ENCODE results near the gene NCAN.
A peak's percentile ranks its signal among the peaks of the same experiment; 100 is the strongest.

NCAN gene

DNA sequence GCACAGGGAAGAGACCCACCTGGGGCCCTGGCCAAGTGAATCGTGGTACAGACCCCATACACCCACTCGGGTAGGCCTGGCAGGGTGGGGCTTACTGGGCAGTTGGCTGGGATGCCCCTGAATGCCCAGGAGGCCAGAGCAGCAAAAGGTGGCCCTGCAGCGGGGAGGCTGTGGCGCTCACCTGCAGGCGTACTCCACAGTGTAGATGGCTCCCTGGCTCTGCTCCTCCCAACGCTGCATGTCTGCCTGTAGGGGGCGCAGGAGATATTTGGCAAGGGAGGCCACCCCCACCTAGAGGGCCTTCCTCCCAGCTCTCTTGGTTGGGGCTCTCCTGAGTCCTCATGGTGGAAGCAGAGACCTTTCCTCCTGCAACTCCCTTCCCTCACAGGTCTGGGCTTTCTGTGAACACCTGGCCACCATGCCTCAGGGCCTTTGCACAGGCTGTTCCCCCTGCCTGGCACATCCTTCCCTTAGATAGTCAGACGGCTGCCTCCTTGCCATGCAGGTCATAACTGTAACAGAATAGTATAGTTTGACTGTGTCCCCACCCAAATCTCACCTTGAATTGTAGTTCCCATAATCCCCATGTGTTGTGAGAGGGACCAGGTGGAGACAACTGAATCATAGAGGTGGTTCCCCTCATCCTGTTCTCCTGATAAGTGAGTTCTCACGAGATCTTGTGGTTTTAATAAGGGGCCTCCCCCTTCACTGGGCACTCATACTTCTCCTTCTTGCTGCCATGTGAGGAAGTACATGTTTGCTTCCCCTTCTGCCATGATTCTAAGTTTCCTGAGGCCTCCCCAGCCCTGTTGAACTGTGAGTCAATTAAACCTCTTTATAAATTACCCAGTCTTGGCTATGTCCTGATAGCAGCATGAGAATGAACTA is 25.7 kb upstream of the NCAN start:
- peak; percentile 90 for ATAC-seq
- Mint-ChIP-seq H3K4me3 (no peak overlapping the region), H3K4me1 (peaks cover 35% of the 10 kb centered on the region), H3K9me3 (no peaks in the 10 kb centered on the region), H3K27ac (peak overlapping the region; percentile 64), H3K36me3 (peaks cover 52% of the 10 kb centered on the region)
- DNase-seq (ENCODE audit: low spot score in 2 of 2): peak; percentile 48 to 79

DNA sequence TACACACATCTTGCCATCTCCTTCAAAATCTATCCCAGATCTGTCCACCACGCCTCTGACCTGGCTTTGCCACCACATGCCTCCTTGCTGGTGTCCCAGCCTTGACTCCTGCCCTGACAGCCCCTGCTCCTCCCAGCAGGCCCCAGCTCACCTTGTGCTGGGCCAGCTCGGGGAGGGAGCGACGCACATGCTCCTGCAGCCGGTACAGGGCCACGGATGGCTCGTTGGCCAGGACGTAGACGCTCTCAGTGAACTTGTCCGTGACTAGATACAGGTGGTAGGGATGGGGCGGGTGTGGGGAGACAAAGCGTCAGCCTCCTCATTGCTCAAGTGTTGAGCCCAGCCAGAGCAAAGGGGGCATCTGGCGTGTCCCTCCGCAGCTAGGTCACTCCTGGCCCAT is 25.0 kb upstream of the NCAN start:
- ATAC-seq (no peak), DNase-seq (ENCODE audit: low spot score in 2 of 2) (no peak)
- H3K4me1 Mint-ChIP-seq: peaks cover 42% of the 10 kb centered on the region
- H3K9me3 Mint-ChIP-seq: no peaks in the 10 kb centered on the region
- no peak overlapping the region for H3K4me3 Mint-ChIP-seq
- H3K36me3 Mint-ChIP-seq: peaks cover 50% of the 10 kb centered on the region
- peak overlapping the region; percentile 64 for H3K27ac Mint-ChIP-seq

DNA sequence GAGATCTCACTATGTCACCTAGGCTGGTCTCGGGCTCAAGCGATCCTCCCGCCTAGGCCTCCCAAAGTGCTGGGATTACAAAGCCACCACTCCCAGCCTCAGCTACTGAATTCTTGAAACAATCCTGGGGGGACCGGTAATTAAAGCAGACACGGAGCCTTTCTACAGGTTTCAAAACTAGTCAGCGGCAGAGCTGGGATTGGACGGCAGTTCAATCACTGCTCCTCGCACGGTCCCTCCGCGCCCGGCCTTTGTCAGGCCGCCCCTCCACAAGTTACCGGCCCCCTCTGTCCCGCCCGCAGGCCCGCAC is 20.0 kb upstream of the NCAN start:
- Mint-ChIP-seq H3K4me1 (peaks cover 55% of the 10 kb centered on the region), H3K4me3 (peak overlapping the region; percentile 97), H3K36me3 (peaks cover 53% of the 10 kb centered on the region), H3K9me3 (no peaks in the 10 kb centered on the region), H3K27ac (peak overlapping the region; percentile 99)
- DNase-seq (ENCODE audit: low spot score in 2 of 2) (peak in 1 of 2 donors; percentile 20), ATAC-seq (no peak)

GRCh38 chr19:19192078-19192882 is 19.5 kb upstream of the NCAN start, which contains the start of the genes BORCS8 and RFXANK:
Gene BORCS8 (minus strand): TSS chr19:19192152. CDS start chr19:19192117, 35 bp downstream.
Gene RFXANK (plus strand): TSS chr19:19192258. CDS start chr19:19193947, 1,689 bp downstream.
- ATAC-seq (peak; percentile 90), DNase-seq (ENCODE audit: low spot score in 2 of 2) (peak; percentile 94 to 99)
- Mint-ChIP-seq H3K27ac (peak within 1 kb of the TSS; percentile 99), H3K4me1 (peaks cover 52% of the 10 kb centered on the region), H3K36me3 (peaks cover 50% of the 10 kb centered on the region), H3K4me3 (peak within 1 kb of the TSS; percentile 97), H3K9me3 (no peaks in the 10 kb centered on the region)

GRCh38 chr19:19192910-19193423 is 18.8 kb upstream of the NCAN start:
- ATAC-seq: peak; percentile 3
- peaks cover 52% of the 10 kb centered on the region for H3K4me1 Mint-ChIP-seq

DNA sequence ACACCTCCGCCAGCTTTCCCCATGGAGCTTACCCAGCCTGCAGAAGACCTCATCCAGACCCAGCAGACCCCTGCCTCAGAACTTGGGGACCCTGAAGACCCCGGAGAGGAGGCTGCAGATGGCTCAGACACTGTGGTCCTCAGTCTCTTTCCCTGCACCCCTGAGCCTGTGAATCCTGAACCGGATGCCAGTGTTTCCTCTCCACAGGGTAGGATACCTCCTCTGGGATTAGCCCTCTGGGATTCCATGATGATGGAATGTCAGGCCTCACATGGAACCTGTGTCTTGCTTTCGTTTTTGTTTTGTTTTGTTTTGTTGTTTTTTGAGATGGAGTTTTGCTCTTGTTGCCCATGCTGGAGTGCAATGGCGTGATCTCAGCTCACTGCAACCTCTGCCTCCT is 17.8 kb upstream of the NCAN start:
- peaks cover 51% of the 10 kb centered on the region for H3K4me1 Mint-ChIP-seq
- ATAC-seq: no peak
- H3K36me3 Mint-ChIP-seq: peaks cover 64% of the 10 kb centered on the region
- DNase-seq (ENCODE audit: low spot score in 2 of 2): no peak
- H3K4me3 Mint-ChIP-seq: peak overlapping the region; percentile 97
- peak overlapping the region; percentile 99 for H3K27ac Mint-ChIP-seq
- H3K9me3 Mint-ChIP-seq: no peaks in the 10 kb centered on the region

More at GRCh38 chr19:19192910-19193423, 18.8 kb upstream of the NCAN start:
- peak overlapping the region; percentile 97 for H3K4me3 Mint-ChIP-seq
- peak overlapping the region; percentile 99 for H3K27ac Mint-ChIP-seq
- peaks cover 54% of the 10 kb centered on the region for H3K36me3 Mint-ChIP-seq
- H3K9me3 Mint-ChIP-seq: no peaks in the 10 kb centered on the region
- DNase-seq (ENCODE audit: low spot score in 2 of 2): no peak

- Mint-ChIP-seq H3K27ac (peak overlapping the region; percentile 93), H3K36me3 (peaks cover 66% of the 10 kb centered on the region), H3K9me3 (no peaks in the 10 kb centered on the region), H3K4me1 (peaks cover 30% of the 10 kb centered on the region), H3K4me3 (peak overlapping the region; percentile 88)
- DNase-seq (ENCODE audit: low spot score in 2 of 2): no peak
- no peak for ATAC-seq
These were observed 9.8 kb upstream of the NCAN start for GRCh38 chr19:19201697-19202630.

GRCh38 chr19:19202707-19203011 is 9.1 kb upstream of the NCAN start:
- H3K4me1 Mint-ChIP-seq: peaks cover 37% of the 10 kb centered on the region
- no peak for ATAC-seq
- no peaks in the 10 kb centered on the region for H3K9me3 Mint-ChIP-seq
- H3K4me3 Mint-ChIP-seq: peak overlapping the region; percentile 88
- peaks cover 64% of the 10 kb centered on the region for H3K36me3 Mint-ChIP-seq
- DNase-seq (ENCODE audit: low spot score in 2 of 2): no peak
- H3K27ac Mint-ChIP-seq: peak overlapping the region; percentile 93

- H3K36me3 Mint-ChIP-seq: peaks cover 58% of the 10 kb centered on the region
- peak within 1 kb of the TSS; percentile 88 for H3K4me3 Mint-ChIP-seq
- DNase-seq (ENCODE audit: low spot score in 2 of 2) (peak; percentile 88 to 97), ATAC-seq (peak; percentile 89)
- no peaks in the 10 kb centered on the region for H3K9me3 Mint-ChIP-seq
- H3K27ac Mint-ChIP-seq: peak within 1 kb of the TSS; percentile 93
- H3K4me1 Mint-ChIP-seq: peaks cover 39% of the 10 kb centered on the region
These were observed 8.5 kb upstream of the NCAN start, which contains the start of gene NR2C2AP for GRCh38 chr19:19203012-19203856. Gene NR2C2AP (minus strand): TSS chr19:19203414. CDS start chr19:19203060, 354 bp downstream.

- ATAC-seq: no peak
- peak overlapping the region; percentile 63 for H3K27ac Mint-ChIP-seq
- H3K9me3 Mint-ChIP-seq: no peaks in the 10 kb centered on the region
- DNase-seq (ENCODE audit: low spot score in 2 of 2): no peak
- peak overlapping the region; percentile 88 for H3K4me3 Mint-ChIP-seq
- peaks cover 35% of the 10 kb centered on the region for H3K4me1 Mint-ChIP-seq
- peaks cover 48% of the 10 kb centered on the region for H3K36me3 Mint-ChIP-seq
These were observed 7.6 kb upstream of the NCAN start for GRCh38 chr19:19204181-19204580.

DNA sequence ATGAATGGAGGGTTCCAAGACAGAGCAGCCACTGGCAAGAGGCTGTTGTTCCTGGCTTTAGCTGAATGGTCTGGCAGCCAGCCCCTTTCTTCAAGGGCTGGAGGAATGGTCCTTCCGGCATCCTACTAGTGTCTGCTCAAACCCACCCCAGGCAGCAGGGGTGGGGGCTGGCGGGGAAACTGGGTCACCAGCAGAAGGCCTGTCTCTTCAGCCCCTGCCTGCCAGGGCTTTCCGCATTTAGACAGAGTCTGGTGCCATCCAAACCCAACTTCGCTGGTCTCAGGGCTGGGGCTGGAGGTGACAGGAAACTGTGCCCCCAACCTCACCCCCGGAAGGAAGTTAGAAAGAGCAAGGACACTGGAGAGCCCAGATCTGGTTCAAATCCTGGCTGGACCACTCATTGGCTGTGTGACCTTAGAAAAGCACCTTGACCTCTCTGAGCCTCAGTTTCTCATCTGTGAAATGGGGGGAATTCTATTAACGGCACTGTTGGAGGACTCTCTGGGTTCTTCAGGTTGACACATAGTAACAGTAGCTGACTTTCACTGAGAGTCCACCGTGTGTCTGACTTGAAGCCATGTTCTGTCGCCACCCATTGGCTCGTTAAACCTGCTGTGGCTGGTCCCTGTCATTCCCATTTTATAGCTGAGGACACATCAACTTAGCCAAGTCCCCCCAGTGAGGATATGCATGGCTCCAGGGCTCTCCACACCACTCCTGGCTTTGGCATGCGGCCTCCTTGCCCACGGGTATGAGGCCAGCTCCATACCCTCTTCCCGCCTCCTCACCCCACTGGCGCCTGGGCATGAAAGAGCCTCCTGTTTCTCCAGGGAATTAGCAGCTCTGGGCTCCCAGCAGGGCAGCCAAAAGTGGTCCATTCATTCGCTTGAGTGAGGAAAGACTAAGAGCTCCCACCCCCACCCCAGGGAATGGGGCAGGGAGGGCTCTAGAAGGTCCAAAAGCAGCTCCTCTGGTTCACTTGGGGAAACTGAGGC is 6.0 kb upstream of the NCAN start:
- peaks cover 35% of the 10 kb centered on the region for H3K4me1 Mint-ChIP-seq
- no peak overlapping the region for H3K27ac Mint-ChIP-seq
- peaks cover 33% of the 10 kb centered on the region for H3K36me3 Mint-ChIP-seq
- H3K9me3 Mint-ChIP-seq: no peaks in the 10 kb centered on the region
- ATAC-seq (no peak), DNase-seq (ENCODE audit: low spot score in 2 of 2) (no peak)
- H3K4me3 Mint-ChIP-seq: no peak overlapping the region

GRCh38 chr19:19206938-19207337 is 4.8 kb upstream of the NCAN start:
- ATAC-seq: no peak

More at GRCh38 chr19:19206938-19207337, 4.8 kb upstream of the NCAN start:
- Mint-ChIP-seq H3K27ac (peak overlapping the region; percentile 12), H3K4me1 (peaks cover 35% of the 10 kb centered on the region), H3K4me3 (no peak overlapping the region), H3K9me3 (no peaks in the 10 kb centered on the region), H3K36me3 (peaks cover 21% of the 10 kb centered on the region)
- no peak for DNase-seq (ENCODE audit: low spot score in 2 of 2)
